AG09309 (cell line): ENCODE measurements around the gene PPP2R5E.

Experiments used
- DNase-seq: peaks from one replicate; pipeline ENCODE4 v3.0.0-alpha.2; 2010; ENCODE audit warnings: low read depth
- H3K4me3 ChIP-seq: 2 replicates; pipeline ENCODE4 v1.5.1; 2011; ENCODE audit warnings: mild to moderate bottlenecking, low read depth, low read length, moderate library complexity; ENCODE audit not compliant: control insufficient read depth
- TF ChIP-seq, protein P1 (sequence below): IDR thresholded peaks from 2 replicates; pipeline ENCODE4 v1.5.1; 2011; ENCODE audit warnings: mild to moderate bottlenecking, low read depth, low read length, inconsistent platforms; ENCODE audit not compliant: insufficient read depth, control insufficient read depth; ENCODE audit errors: missing control alignments

The PPP2R5E gene

DNA sequence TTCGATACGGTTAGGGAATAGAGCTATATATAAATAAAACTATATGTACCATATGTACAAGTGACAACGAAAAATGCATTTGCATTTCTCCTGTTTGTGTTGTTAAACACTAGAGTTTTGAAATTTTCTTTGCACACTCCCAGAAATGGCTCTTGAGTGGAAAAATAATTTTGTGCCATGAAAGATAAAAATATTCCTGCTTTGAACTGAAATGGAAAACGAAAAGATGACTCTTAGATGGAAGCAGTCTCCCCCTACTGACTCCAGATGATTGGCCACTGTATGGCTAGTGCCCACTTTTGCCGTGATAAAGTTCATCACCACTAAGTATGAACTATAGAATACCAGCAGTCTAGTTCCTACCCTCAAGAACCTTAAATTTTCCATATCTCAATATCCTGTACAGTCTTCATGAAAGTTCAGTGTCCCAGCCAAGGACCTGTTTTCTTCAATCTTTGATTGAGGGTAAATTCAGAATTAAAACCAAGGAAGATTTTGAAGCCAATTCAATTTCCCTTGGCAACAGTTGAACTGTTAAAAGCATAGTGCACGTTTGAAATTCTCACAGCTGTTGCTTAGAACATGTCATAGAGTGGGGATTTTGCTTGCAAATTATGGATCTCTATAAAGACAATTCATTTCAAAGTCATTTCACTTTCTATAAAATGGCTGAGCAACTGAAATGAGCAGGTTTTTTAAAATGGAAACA, 1.6 kb upstream of the PPP2R5E start:
- TF ChIP-seq, protein P1, sequence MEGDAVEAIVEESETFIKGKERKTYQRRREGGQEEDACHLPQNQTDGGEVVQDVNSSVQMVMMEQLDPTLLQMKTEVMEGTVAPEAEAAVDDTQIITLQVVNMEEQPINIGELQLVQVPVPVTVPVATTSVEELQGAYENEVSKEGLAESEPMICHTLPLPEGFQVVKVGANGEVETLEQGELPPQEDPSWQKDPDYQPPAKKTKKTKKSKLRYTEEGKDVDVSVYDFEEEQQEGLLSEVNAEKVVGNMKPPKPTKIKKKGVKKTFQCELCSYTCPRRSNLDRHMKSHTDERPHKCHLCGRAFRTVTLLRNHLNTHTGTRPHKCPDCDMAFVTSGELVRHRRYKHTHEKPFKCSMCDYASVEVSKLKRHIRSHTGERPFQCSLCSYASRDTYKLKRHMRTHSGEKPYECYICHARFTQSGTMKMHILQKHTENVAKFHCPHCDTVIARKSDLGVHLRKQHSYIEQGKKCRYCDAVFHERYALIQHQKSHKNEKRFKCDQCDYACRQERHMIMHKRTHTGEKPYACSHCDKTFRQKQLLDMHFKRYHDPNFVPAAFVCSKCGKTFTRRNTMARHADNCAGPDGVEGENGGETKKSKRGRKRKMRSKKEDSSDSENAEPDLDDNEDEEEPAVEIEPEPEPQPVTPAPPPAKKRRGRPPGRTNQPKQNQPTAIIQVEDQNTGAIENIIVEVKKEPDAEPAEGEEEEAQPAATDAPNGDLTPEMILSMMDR: peak; percentile 69
- DNase-seq: no peak
- H3K4me3 ChIP-seq: peak overlapping the region; percentile 92; the same call in 1 of the 2 replicates

- no peak for DNase-seq
- TF ChIP-seq, protein P1: no peak
- H3K4me3 ChIP-seq: peak overlapping the region; percentile 92
These were observed 739 bp upstream of the PPP2R5E start for GRCh38 chr14:63543826-63544406.

DNA sequence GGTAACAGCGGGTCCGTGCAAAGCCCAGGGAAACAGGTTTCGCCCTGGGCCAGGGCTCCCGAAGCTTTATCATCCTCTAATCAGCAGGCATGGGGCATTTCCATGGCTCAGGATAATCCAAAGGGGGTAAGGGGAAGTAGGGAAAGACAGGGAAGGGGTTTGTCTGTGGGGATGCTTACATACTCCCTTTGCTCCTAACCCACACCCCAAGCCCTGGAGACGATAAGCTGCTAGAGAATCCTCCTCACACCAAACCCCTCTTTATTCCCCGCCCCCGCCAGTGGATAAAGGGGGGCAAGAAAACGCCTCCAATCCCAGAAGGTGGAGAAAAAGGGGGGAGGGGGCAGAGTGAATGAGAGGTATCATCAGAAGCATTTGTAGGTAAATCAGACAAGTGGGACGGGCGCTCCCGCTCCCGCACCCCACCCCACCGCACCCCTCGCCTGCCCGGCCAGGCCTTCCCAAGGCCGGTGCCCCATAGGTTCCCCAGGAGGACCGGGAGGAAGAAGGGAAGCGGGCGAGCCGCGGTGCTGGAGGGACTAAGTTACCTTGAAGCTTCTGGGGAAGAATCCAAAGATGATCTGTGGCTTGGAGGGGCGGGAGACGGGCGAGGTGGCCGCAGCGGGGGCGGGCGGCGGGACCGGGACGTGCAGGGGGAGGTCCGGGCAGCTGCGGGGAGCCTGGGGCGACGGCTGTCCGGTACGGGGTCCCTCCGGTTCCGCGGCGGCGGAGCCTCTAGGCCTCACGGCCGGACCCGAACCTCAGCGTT, 762 bp downstream of the PPP2R5E start:
- TF ChIP-seq, protein P1: no peak
- no peak for DNase-seq
- H3K4me3 ChIP-seq: peak overlapping the region; percentile 92

DNA sequence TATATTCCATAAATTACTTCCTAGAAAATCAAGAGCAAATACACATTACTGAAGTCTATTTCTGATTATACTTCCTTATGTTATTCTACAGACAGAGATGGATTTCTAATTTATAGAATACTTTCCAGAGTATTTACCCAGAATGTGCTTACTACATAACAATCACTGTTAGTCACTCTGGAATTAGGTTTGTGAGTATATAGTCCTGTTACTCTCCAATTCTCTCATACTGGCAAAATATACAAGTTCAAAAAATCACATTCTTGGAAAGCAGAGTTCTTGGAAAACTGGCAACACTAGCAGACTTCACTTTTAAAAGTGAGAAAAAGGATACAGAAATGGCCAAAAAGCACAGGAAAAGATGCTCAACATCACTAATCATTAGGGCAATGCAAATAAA, 7.3 kb downstream of the PPP2R5E start:
- DNase-seq: no peak
- TF ChIP-seq, protein P1: no peak
- no peak overlapping the region for H3K4me3 ChIP-seq

DNA sequence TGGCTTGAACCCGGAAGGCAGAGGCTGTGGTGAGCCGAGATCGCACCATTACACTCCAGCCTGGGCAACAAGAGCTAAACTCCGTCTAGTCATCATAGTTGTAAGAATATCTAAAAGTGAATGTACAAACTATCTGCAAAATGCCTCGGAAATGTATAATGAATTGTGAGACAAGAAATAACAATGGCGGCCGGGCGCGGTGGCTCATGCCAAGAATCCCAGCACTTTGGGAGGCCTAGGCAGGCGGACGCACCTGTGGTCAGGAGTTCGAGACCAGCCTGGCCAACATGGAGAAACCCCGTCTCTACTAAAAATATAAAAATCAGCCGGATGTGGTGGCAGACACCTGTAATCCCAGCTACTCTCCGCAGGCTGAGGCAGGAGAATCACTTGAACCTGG, 9.7 kb downstream of the PPP2R5E start:
- no peak for DNase-seq
- TF ChIP-seq, protein P1: no peak
- H3K4me3 ChIP-seq: no peak overlapping the region

GRCh38 chr14:63524537-63525155, 18.5 kb downstream of the PPP2R5E start:
- TF ChIP-seq, protein P1: no peak
- DNase-seq: no peak
- H3K4me3 ChIP-seq: no peak overlapping the region
